RWPE1 (cell line): ENCODE results near the gene HERC6.

ENCODE experiments used
- CTCF ChIA-PET: fragments of 350-600 bp; sonication (Branson Sonifier 250); formaldehyde crosslinking; extraction: SDS; loops from one replicate; lab custom pipeline; 2021; lab: Yijun Ruan, JAX
- POLR2A ChIA-PET: fragments of 400-600 bp; formaldehyde crosslinking; extraction: SDS; loops from one replicate; lab custom pipeline; 2020; ENCODE audit warnings: antibody characterized with exemption; ENCODE audit not compliant: low non-redundant PET; lab: Yijun Ruan, JAX
- DNase-seq: peaks from one replicate; pipeline ENCODE4 v3.0.0; 2012; ENCODE audit warnings: low spot score
- H3K27ac ChIP-seq: fragments of 450-650 bp; 2 replicates; pipeline ENCODE4 v1.5.1; 2017
- TF ChIP-seq, protein P1 (sequence below): fragments of 450-650 bp; conservative IDR thresholded peaks from 2 replicates; pipeline ENCODE4 v1.5.1; 2017; ENCODE audit warnings: low read depth, mild to moderate bottlenecking

The HERC6 gene

DNA sequence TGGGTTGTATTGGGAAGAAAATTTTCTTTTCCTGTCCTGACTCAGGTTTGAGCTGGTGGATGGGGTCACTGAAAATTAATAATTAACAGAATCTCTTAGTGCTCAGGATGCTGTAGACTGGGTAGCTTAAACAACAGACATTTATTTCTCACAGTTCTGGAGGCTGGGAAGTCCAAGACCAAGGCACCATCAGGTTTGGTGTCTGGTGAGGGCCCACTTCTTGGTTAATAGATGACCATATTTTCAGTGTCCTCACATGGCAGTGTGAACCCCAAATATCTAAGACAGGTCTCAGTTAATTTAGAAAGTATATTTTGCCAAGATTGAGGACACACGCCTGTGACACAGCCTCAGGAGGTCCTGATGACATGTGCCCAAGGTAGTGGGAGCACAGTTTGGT is 31.1 kb downstream of the HERC6 start:
- TF ChIP-seq, protein P1, sequence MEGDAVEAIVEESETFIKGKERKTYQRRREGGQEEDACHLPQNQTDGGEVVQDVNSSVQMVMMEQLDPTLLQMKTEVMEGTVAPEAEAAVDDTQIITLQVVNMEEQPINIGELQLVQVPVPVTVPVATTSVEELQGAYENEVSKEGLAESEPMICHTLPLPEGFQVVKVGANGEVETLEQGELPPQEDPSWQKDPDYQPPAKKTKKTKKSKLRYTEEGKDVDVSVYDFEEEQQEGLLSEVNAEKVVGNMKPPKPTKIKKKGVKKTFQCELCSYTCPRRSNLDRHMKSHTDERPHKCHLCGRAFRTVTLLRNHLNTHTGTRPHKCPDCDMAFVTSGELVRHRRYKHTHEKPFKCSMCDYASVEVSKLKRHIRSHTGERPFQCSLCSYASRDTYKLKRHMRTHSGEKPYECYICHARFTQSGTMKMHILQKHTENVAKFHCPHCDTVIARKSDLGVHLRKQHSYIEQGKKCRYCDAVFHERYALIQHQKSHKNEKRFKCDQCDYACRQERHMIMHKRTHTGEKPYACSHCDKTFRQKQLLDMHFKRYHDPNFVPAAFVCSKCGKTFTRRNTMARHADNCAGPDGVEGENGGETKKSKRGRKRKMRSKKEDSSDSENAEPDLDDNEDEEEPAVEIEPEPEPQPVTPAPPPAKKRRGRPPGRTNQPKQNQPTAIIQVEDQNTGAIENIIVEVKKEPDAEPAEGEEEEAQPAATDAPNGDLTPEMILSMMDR = no peak
- no peak for DNase-seq
- ChIA-PET POLR2A (no interaction called here), CTCF (interaction anchor here (0.5 kb wide), 1 partner anchor 10 kb away, joined by 4 read pairs; no protein-coding TSS in a partner anchor)
- no peak overlapping the region for H3K27ac ChIP-seq

DNA sequence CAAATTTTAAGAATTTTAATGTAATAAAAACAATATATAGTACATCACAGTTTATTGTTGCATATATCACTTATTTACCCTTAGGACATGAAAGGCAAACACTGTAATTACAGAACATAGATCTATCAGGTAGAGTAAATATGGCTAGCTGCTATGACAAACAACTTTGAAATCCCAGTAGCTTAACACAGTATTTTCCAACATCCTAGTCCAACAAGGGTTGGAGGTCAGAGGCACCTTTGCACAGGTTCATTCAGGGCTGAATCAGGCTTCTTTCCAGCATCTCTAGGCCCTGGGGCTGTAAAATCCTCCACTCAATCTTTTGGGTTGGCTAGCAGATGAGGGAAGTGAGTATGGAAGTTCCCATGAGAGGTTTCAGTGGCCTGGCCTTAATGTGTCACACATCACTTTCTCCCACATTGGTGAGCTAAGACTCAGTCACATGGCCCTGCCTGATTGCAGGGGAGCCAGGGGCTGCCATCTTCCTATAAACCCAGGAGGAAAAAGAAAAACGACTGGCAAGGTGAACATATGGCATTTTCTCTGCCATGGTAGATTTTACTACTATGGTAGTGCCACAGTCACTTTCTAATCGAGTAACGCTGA is 32.9 kb downstream of the HERC6 start:
- TF ChIP-seq, protein P1 = no peak
- ChIA-PET POLR2A (no interaction called here), CTCF (no interaction called here)
- DNase-seq = no peak
- no peak overlapping the region for H3K27ac ChIP-seq

DNA sequence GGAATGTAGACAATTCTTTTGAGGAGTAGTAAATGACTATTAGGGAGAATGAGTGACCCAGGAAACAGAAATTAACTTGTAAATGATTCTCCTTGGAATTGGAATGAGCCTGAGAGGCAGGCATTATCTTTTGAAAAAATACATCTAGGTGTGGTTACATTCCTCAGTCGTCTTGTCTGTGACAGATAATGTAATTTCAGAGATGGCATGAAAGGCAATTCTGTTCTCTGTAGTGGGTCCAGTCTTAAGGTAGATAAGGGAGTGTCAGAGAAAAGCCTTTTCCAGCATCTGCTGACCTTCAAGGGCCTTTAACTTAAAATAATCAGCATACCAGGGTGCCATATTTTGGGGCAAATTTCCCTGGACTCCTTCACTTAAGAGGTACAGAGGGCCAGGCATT is 35.1 kb downstream of the HERC6 start:
- POLR2A ChIA-PET = no interaction called here
- TF ChIP-seq, protein P1 = no peak
- CTCF ChIA-PET = no interaction called here
- no peak for DNase-seq
- H3K27ac ChIP-seq = no peak overlapping the region

DNA sequence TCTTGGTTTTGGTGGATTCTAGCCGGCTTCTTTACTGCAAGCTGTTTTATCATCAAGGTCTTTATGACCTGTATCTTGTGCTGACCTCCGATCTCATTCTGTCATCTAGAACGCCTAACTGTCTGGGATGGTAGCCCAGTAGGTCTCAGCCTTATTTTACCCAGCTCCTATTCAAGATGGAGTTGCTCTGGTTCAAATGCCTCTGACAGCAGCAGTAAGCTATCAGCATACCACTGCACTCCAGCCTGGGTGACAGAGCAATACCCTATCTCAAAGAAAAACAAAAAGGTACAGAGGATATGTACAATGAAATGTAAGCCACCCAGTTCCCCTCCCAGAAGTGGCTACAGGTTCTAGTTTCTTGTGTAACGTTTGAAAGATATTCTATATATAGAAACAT is 36.1 kb downstream of the HERC6 start:
- H3K27ac ChIP-seq = no peak overlapping the region
- ChIA-PET POLR2A (no interaction called here), CTCF (no interaction called here)
- TF ChIP-seq, protein P1 = no peak
- DNase-seq = no peak

DNA sequence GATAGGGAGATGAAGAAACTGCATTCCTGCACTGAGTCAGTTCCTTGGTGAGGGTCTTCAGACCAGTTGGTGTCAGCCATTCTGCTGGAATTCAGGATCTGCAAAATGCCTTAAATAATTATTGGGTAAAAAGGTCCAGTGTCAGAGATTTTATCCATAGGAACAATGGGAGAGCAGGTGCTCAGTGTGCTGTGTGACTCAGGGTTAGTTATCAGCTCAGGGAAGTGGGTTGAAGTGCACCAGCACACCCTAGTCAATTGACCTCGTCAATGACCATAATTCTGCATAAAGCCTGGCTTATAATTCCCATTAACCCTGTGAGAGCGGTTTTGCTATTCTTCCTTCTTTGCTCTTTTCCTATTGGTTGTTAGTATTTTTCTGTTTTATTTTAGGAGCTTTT is 37.3 kb downstream of the HERC6 start:
- DNase-seq = no peak
- TF ChIP-seq, protein P1 = no peak
- ChIA-PET CTCF (interaction anchor here (0.6 kb wide), 1 partner anchor 40 kb away, joined by 3 read pairs; no protein-coding TSS in a partner anchor), POLR2A (no interaction called here)
- H3K27ac ChIP-seq = no peak overlapping the region

DNA sequence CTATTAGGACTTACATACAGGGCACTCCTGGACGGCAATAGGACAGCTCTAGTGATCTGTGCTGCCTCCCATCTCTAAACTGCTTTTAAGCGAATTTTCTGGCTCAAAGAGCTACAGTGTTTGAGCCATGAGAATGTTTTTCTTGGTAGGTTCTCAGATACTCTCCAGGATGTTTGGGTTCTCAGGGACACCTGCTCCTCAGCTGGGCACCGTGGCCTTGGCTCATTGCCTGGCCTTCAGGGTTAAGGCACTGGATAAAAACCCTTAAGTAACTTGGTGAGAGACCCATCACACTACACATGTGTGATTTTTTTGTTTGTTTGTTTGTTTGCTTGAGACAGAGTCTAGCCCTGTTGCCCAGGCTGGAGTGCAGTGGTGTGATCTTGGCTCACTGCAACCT is 39.8 kb downstream of the HERC6 start:
- no peak overlapping the region for H3K27ac ChIP-seq
- no peak for DNase-seq
- TF ChIP-seq, protein P1 = no peak
- ChIA-PET POLR2A (no interaction called here), CTCF (interaction anchor here (1.2 kb wide), 1 partner anchor 33 kb away, joined by 3 read pairs; no protein-coding TSS in a partner anchor)
